GM18861 (cell line): ENCODE data around the gene CRYBA2.

ENCODE experiments used
- ATAC-seq: cut with Tn5 transposase; IDR thresholded peaks from one replicate; pipeline ENCODE4 v1.9.1; 2021; ENCODE audit not compliant: unreplicated experiment

The CRYBA2 gene

DNA sequence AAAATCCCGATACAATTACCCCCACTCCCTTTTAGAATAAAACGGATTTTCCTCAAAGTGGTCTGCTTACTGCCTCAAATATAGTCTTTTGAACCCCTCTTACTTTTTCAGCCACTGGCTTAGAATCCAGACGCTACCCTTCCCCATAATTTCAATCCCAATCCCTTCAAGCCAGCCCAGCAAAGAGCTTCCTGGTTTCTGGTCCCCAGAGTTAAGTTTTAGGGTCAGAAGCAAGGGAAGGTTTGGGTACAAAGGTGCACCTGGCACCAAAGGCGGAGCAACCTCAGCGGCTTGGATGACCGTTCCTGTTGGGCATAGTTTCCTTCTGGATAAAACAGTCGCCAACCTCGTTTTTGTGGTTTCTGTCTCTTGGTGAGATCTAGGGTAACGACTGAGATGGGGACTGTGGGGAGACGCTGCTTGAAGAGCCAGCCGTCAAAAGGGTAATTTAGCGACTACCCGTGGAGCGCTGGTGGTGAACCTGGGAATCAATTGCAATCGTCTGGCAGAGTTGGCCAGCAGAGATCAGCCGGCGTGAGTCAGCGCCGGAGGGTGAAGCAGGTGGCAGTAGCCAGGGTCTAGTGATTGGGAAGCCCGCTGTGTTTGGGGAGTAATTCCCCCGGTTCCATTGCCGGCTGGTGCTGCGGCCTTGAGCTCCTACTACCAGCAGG lies 9.8 kb downstream of the CRYBA2 start:
- no peak for ATAC-seq

DNA sequence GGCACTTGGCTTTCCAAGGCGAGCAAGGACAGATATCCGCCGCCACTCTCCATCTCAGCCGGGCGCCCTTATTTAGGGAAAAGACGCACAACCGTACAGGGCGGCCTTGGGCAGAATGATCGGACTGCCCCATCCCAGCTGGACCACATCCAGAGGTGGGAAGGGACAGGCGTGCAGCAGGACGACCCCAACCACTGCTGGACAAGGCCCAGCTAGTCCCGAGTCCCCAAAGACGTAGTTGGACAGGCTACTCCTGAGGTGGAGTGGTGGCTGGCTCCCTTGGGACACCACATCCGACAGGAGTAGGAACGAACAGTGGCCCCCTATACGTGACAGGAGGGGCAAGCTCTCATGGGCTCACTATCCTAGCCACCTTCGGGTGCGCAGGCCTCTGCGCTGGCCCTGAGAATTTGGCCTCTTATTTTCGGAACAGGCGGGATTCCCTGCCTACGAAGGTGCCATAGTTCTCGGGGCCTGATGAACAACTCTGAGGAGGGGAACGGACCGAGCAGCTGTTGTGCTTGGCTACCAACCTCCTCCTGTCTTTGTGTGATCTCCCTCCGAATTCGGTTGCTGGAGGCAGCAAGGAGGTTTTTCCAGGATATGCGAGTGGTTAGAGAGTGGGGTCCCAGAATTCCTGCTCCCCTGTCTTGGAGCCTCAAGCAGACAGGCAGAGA lies 10.5 kb downstream of the CRYBA2 start:
- no peak for ATAC-seq

DNA sequence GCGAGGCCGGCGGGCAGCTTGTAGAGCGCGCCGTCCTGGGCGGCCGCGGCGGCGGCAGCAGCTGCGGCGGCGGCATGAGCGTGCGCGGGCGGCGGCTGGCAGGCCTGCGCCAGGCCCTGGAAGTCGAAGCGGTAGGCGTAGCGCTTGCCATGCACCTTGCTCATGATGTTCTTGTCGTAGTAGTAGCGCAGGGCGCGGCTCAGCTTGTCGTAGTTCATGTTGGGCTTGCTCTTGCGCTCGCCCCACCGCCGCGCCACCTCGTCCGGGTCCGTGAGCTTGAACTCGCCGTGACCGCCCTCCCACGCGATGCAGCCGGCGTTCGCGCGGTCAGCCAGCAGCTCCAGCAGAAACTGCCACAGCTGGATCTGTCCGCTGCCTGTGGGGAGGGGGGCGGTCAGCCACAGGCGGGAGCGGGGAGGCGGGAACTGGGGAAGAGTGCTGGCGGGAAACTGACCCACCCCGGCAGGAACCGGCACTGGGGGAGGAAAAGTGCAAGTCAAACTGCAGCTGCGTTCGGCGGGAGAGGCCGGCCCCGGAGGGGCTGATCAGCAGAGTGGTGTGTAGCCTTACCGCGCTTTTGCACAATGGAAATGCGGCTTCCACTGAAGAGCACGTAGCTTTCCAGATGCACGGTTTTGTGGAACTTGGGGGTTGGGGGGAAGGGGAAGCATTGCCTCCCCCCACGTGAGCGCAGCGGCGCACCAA lies 11.2 kb downstream of the CRYBA2 start:
- no peak for ATAC-seq

DNA sequence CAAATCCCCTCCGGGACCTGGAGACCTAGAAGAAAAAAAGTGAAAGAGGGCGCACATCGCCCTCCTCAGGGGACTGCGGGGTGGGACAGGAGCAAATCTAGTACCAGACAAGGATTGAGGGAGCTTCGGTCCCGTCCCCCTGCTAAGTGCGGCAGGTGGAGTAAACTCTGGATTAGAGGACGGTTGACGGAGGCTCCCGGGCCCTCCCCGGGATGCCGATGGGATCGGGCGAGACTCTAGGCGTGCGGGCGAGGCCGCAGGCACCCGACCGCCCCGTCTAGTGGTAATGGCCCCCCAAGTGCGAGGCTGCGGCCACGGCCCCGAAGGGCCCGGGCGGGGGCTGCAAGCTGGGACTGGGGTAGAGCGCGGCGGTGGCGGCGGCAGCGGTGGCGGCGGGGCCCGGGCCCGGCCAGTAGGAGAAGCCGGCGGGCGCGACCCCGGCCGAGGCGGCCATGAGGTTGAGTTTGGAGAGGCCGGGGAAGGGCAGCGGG lies 11.8 kb downstream of the CRYBA2 start:
- no peak for ATAC-seq

DNA sequence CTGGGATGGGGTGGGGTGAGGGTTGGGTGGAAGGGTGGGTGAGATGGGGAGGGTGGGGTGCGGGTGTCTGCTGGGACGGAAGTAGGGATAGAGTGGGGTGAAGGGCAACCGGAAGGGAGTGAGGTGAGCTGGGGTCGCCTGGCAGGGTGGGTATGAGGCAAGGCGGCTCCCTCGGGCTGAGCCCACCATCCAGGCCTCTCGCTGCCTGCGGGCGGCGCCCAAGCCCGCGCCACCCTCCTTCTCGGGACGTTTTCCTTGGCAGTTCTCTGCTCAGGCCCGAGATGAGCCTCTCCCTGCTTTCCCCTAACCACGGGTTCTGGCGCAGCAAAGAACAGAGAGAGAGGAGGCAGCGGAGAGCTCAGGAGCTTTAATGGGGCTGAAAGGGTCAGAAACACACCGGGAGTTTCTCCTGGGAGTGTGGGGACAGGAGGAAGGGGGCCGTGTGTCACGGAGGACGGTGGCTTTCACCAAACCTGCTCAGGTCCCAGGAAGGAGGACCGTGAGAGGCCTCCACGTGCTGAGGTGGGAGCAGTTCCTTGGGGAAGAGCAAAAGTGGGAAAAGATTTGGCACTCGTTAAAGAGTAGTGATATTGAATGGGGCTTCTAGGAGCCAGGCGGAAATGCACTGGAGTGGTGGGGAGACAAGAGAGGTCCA lies 12.4 kb downstream of the CRYBA2 start:
- ATAC-seq = no peak

DNA sequence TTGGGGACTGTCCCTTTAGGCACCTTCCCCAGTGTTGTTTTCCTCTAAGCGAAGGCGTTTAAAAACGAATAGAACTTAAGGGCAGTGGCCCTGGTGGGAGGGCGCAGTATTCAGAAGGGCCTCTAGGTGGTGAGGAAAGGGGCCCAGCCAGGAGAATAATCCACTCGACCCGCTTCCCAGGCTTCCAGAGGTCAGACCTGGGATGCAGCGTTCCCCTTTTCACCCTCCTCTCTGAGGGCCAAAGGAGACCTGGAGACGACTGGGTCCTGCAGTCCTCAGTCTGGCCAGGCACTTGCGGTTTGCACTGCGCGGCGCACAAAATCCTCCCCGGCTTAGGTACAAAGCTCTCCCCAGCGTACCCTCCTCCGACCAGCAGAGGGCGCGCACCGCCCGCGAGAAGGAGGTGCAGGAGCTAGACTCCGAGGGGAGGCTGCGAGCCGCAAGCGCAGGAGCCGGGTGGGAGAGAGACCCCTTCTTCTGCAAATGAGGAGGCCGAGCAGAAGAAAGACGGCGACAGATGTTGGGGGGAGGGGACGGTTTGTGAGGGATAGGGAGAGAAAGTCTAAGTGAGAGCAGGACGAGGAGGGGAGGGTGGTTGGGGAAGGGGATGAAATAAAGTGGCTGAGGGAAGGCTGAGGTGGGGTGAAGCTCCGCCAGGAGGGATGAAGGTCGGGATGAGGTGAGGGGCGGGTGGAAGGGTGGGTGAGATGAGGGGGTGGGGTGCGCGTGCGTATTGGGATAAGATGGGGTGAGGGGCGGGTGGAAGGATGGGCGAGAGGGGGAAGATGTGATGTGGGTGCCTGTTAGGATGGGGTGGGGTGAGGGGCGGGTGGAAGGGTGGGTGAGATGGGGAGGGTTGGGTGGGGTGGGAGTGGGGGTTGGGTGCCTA lies 13.1 kb downstream of the CRYBA2 start:
- peak; percentile 72 for ATAC-seq

DNA sequence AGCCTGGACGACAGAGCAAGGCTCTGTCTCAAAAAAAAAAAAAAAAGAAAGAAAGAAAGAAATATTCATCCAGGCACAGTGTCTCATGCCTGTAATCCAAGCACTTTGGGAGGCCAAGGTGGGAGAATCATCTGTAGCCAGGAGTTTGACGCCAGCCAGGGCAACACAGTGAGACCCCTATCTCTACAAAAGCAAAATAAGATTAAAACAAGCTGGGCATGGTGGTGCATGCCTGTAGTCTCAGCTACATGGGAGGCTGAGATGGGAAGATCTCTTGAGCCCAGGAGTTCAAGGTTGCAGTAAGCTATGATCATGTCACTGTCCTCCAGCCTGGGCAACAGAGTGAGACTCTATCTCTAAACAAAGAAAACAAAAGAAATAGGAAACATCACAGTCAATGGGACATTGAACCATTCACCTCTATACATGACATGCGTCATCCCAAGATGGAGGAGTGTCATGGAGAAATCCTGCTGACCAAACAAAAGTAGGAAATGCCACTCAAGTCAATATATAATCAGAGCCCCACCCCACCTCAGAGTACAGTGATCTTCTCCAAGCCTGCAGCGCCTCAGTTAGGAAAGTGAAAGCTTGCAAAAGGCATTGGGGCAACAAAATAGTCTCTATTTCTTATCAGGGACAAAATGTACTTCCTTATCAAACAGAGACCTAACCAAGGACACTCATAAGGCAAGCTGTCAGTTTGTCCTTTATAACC lies 18.0 kb downstream of the CRYBA2 start:
- ATAC-seq = no peak

DNA sequence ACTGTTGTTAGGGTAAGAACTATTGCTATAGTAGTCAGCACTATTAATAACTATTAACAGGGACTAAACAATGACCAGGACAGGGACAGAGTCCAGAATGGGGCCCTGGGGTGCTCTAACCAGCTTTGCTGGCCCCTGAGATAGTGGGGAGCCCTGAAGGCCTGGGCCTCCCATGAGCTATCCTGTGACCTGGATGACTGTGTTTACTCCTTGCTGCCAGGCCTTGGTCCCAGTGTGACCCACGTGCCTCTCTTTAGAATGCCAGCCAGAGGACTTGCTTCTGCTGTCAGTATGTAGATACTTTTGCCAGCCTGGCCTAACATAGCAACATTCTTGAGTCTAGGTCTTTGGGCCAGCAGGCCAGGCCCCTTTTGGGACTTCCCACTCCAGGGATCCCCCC lies 22.3 kb downstream of the CRYBA2 start:
- no peak for ATAC-seq

DNA sequence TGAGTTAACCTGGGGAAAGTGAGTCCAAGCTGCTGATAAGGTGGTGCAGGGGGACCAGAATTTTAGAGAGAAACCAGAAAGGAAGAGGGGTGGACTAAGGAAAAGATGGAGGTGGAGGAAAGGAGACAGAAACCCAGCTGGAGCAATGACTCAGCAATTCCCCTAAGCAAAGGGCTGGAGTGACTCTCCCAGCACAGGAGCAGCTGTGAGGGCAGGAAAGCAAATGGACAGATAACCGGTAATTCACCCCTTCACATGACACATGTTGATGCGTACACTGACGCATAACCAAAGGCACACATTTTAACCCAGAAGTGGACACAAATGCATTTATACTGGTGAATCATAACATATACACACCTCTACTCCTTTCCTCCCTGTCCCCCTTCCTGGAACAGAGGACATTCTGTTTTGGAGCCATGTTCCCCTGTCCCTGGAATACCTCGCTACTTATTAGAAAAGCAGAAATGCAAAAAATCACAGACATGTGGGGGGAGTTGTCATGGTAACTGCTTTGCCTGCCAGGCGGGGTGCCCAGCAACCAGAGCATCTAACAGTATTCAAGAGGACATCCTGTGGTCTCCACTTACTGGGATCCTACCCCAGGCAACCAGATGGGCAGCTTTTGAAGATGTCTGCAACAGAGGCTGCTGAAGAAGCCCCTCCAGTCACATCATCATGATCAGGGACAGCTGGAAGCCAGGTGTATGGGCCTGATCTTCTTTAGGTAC lies 29.0 kb downstream of the CRYBA2 start:
- no peak for ATAC-seq

DNA sequence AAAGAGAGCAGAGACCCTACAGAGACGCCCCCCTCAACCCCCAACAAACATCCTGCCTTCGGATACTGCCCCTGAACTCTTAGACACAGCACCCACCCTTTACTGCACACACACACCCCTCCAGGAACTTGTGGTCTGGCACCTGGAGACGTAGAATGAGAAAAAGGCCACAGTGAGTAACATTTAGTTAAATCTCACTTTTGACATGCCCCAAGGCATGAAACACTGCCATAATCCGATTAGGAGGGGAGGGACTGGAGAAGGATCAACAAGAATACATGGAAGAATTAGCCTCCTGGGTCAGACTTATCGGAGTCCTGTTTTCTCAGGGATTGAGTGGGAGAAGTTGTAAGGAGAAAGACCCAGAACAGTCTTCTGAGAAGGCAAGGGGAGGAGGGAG lies 29.6 kb downstream of the CRYBA2 start:
- no peak for ATAC-seq

DNA sequence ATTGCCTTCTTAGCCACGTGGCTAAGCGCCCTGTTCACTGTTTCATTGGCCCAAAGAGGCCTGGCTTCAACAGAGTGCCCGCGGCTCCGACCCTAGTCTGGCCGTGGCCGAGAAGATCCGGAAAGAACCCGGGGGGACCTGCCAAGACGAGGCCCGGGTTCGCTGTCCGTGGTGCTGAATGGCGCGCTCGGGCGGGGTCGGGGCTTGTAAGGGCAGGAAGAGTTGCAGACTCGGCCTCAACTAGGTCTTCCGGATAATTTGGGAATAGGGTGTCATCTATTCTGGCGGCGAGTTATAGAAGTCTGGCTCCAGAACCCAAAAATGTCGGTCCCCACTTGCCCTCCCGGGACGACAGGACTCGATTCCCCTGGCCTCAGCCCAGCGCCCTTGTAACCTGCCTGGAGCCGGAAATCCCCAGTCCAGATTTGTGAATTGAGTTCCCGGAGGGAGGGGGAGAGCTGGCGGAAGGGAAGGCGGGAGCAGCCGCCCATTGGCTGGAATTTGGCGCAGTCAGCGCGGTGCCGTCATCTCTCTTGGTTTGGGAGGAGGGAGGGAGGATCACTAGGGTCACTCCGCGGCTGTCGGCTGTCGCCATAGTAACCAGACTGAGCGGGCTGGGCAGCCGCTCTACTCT lies 30.2 kb downstream of the CRYBA2 start:
- ATAC-seq = no peak

DNA sequence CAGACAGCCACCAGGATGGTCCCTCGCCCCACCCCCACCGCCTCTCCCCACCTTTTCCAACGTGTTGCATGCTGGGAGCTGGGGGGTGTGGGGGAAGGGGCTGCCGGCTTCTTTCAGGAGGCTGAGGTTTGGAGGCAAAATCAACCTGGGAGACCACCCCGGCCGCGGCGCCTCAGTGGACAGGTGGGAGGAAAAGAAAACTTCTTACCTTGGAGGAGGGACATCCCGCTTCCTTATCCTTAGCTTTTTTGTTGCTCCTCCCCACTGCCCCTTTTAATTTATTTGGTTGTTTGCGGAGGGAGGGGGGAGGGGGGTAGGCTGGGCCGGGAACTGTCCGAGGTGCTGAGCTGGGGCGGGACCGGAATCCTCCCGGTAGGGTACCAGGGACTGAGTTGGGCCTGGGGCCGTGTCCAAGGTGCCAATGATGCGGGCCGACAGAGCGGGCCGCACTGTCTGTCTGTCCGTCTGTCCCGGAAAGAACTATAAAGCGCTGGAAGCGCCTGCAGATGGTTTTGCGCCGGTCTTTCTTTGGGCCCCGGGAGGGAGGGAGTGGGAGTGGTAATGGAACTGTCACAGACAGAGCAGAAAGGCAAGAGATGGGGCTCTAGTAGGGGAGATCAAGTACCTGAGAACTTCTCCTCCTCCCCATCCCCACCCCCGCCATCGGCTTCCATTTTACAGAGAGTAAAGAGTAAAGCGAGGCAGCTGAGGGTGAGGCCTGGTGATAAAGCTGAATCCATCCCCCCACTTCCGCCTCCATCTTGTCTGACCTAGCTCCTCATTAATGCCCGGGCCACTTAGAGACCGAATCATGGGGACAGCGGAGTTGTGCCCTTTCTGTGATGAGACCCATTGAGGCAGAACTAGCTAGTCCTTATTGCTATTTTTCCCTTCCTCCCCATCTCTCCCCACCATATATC lies 31.3 kb downstream of the CRYBA2 start:
- no peak for ATAC-seq

DNA sequence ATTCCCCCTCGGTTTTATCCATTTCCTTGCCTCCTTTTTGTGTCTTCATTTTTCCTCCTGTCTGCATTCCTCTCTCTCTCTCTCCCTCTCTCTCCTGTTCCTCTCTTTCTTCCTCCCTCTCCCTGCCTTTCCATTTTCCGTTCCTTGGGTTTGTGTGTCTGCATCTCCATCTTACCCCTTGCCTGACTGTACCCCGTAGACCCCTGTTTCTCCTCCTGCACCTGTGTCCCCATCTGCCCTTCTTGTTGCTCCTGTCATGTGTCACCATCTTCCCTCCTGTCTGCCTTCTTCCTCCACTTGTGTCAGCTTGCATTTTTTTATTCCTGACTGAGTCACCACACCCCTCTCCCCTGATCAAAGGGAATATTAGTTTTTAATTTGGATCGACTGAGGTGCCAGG lies 32.0 kb downstream of the CRYBA2 start:
- no peak for ATAC-seq

DNA sequence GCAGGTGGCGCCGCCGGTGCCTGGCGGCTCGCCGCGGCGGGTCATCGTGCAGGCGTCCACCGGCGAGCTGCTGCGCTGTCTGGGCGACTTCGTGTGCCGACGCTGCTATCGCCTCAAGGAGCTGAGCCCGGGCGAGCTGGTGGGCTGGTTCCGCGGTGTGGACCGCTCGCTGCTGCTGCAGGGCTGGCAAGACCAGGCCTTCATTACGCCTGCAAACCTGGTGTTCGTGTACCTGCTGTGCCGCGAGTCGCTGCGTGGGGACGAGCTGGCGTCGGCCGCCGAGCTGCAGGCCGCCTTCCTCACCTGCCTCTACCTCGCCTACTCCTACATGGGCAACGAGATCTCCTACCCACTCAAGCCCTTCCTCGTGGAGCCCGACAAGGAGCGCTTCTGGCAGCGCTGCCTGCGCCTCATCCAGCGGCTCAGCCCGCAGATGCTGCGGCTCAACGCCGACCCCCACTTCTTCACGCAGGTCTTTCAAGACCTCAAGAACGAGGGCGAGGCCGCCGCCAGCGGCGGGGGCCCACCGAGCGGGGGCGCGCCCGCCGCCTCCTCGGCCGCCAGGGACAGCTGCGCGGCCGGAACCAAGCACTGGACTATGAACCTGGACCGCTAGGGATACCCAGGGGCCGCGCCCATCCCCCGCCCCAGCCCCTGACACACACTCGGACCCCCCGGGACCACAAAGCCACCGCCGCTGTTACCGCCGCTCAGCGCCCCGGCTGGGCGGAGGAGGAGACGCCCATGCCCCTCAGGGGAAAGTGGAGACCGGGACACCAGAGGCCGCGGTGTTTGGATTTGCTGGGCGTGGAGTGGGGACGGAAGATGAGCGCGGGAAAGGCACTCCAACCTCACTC lies 32.7 kb downstream of the CRYBA2 start:
- no peak for ATAC-seq

DNA sequence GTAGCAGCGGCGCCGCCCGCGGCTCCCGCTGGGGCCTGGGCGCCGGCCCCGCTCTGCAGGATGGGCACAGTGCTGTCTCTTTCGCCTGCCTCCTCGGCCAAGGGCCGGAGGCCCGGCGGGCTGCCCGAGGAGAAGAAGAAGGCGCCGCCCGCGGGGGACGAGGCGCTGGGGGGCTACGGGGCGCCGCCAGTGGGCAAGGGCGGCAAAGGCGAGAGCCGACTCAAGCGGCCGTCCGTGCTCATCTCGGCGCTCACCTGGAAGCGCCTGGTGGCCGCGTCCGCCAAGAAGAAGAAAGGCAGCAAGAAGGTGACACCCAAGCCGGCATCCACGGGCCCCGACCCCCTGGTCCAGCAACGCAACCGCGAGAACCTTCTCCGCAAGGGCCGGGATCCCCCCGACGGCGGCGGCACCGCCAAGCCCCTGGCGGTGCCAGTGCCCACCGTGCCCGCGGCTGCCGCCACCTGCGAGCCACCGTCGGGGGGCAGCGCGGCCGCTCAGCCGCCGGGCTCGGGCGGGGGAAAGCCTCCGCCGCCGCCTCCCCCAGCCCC lies 33.4 kb downstream of the CRYBA2 start:
- ATAC-seq = no peak

DNA sequence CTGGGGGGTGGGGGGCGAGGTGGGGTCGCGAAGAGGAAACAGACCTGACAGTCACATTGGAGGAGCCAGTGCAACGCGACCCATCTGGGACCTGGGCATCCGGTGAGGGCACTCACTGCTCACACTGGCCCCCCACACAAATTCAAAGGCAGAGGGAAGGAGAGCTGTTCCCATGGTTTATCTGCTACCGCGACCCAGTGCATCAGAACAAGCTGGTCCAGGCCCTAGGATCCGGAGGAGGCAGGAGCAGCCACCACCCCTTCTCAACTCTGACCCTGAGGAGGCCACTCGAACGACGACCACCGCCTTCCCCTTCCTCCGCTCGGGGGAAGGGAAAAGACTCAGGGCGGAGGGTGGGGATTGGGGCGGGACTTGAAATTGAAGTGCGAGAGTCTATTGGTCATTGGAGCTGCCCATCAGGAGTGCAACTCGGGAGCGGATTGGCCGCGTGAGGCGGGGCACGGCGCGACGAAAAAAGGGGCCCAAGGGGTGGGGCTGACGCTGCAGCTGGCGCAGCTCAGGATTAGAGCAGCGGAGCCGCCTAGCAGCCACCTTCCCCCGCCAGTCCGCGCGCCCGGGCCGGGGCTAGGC lies 34.0 kb downstream of the CRYBA2 start, which contains the start of gene CDK5R2:
Gene CDK5R2, plus strand, starts transcription at position 526 of the 591 bp plus-strand sequence. CDS start 155 bp downstream, outside the sequence.
- peak; percentile 91 for ATAC-seq
